HG03432 (cell line): ENCODE results near the gene TMEM259.

ENCODE experiments used
- ATAC-seq: cut with Tn5 transposase; IDR thresholded peaks from one replicate; pipeline ENCODE4 v1.9.1; 2021; ENCODE audit warnings: mild to moderate bottlenecking, moderate library complexity; ENCODE audit not compliant: unreplicated experiment

TMEM259 gene

GRCh38 chr19:1017906-1018305 is 3.0 kb downstream of the TMEM259 start:
- no peak for ATAC-seq

GRCh38 chr19:1017115-1017905 is 3.6 kb downstream of the TMEM259 start:
- ATAC-seq: no peak

GRCh38 chr19:1016647-1017114 is 4.2 kb downstream of the TMEM259 start:
- ATAC-seq: no peak

DNA sequence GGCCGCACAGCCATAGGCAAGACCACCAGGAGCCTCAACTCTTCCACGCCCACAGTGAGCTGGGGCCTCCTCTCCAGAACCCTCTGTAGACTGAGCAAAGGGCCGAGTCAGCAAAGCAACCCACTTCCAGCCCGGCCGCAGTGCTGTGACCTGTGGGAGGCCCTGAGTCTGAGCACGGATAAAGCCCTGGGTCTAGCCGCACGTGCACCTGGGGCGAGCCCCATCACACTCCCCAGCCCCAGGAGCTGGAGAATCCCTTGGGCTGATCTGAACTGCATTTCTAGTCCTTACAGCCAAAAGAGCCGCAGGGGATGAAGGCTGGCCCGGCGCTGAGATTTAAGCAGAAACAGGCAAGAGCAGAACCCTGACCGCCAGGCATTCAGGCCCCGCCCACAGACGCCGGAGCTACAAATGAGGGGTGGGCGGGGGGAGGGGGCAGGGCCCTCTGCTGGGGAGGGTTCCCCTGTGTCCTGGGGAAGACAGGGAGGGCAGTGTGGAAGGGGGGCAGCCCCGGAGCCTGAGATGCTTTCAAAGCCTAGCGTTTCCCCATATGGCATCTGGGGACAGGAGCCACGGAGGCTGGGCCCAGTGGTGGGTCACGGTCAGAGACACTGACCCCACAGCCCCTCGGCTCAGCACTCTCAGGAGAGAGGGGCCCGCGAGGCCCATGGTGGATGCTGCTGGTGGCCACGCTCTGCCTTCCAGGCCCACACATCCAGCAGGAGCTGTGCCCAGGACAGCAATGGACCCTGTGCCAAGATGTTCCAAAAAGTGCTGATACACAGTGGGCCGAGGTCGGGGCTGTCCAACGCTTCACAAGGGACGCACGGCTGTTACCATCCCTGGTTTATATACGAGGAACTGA is 4.9 kb downstream of the TMEM259 start:
- no peak for ATAC-seq

DNA sequence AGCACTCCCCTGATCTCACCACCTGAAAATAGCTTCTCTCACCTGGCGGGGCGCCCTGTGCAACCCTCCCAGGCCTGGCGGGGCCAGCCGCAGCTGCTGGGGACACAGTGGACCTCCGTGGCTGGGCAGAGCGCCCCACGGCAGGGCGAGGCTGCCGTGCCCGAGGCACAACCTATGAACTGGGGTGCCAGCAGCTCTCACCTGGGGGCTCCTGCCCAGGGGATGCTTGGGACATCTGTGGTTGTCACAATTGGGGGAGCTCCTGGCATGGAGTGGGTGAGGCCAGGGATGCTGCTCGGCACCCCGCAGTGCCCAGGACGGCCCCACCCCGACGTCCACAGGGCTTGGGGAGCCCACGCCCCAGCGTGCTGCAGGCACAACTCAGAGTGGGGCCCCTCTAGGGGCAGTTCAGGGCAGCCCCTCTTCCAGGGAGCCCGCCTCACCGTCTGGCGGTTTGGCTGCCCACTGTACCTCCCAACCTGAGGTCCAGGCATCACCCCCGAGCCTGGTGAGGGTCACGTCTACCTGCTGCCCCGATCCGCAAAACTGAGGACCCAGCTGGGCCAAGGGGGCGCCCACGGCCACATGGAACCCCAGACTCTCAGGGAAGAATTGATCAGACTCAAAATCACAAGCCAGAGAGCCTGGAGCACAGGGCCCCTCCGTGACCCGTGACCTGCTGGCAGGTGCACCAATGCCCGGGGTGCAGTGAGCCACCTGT is 5.7 kb downstream of the TMEM259 start:
- ATAC-seq: no peak

- no peak for ATAC-seq
Measured at GRCh38 chr19:1014161-1015060, 6.5 kb downstream of the TMEM259 start.

- ATAC-seq: no peak
Measured at GRCh38 chr19:1013218-1013617, 7.7 kb downstream of the TMEM259 start.

DNA sequence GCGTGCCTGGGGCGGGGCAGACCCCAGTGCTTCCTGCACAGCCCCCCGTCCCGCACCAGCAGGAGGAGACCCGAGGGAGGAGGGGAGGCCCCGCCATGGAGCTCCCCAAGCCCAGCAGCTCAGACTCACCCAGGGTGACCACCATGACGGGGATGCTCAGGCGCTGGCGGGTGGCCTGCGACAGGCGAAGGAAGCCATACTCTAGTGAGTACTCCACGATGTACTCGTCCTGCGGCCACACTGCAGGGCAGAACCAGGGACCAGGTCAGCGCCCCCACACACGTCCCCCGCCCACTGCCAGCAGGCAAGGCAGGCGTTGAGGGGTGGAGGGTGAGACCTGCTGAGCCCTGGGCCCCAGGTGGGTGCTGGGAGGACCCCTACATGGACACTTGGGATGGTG is 8.6 kb downstream of the TMEM259 start:
- ATAC-seq: no peak

DNA sequence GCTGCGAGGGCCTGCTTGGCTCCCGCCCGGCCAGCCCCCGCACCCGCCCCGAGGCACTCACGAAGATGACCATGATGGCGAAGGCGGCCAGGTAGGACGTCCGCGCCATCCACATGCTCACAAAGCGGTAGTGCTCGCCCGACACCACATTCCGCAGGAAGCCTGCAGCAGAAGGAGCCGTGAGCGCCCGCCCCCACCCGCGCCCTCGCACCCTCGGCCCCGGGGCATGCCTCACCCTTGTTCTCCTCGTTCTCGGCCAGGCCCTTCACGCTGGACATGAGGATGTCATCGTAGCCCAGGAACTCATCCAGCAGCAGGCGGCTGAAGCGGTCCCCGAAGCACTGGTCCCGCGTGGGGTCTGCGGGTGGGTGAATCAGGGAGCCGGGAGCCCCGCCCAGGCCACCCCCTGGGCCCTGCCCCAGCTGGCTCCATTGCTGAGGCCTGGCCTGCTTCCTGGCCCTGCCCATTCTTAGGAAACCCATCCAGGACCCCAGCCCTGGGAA is 9.0 kb downstream of the TMEM259 start:
- no peak for ATAC-seq

DNA sequence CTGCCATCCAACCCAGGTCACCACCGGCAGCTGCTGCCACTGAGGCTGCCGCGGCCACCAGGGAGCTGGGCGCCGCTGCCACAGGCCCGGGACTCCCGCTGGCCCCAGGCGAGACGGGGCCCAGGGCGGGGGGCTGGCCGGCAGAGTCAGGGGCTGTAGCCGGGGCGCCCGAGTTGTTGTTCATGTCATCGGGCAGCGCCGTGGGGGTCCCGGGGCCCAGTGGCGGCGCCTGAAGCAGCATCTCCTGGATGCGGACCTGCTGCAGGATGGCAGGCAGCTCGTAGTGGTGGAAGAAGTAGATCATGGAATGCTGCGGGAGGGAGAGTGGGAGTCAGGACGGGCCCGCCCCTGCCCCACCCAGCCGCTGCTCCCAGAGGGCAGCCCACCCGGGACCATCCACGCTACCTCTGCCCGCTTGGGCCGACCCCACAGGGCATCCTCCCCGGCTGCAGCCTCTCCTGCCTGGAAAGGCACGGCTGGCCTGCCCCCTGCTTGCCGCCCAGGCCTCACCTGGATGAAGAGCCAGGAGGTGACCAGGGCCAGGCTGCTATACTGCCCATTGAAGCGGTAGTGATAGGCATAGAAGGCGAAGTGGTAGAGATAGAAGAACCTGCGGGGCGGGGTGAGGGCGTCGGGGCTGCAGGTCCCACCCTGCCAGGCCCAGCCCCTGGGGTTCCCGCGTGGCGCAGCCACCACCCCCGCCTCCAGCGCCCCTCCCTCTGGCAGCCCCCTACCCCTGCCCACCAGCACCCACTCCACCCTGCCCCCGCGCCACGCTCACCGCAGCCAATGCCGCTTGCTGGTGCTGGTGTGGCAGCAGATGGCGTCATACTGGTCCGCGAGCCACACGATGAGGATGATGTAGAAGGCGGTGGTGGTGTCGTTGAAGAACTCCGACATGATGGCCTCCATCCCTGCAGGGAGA is 10.1 kb downstream of the TMEM259 start:
- no peak for ATAC-seq

- no peak for ATAC-seq
Measured at GRCh38 chr19:1009981-1010538, 10.9 kb downstream of the TMEM259 start.

- ATAC-seq: no peak
Measured at GRCh38 chr19:1009041-1009980, 11.6 kb downstream of the TMEM259 start.

DNA sequence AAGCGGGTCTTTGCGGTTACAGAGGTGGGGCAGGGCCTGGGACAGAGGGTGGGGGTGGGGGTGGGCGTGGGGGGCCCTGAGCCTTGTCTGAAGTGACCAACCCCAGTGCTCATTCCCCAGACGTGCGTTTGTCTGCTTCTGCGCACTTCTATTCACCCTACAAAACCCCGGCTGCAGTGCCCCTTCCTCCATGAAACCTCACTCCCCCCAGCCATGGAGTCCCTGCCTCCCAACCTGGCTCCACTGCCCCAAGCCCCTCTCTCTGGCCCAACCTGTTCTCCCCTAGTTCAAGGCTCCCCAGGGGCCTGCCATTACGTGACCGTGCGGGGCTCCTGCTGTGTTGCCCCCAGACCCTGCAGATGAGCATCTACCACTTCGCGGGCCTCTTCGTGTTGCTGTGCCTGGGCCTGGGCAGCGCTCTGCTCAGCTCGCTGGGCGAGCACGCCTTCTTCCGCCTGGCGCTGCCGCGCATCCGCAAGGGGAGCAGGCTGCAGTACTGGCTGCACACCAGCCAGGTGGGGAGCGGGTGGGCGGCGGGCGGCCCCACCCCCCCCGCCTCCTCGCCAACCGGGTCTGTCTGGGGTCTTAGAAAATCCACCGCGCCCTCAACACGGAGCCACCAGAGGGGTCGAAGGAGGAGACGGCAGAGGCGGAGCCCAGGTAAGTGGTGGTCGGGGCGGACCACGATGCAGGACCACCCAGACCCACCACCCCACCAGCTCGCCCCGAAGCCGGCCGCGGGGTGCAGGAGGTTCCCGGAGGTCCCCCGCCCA is 12.5 kb downstream of the TMEM259 start:
- ATAC-seq: no peak

DNA sequence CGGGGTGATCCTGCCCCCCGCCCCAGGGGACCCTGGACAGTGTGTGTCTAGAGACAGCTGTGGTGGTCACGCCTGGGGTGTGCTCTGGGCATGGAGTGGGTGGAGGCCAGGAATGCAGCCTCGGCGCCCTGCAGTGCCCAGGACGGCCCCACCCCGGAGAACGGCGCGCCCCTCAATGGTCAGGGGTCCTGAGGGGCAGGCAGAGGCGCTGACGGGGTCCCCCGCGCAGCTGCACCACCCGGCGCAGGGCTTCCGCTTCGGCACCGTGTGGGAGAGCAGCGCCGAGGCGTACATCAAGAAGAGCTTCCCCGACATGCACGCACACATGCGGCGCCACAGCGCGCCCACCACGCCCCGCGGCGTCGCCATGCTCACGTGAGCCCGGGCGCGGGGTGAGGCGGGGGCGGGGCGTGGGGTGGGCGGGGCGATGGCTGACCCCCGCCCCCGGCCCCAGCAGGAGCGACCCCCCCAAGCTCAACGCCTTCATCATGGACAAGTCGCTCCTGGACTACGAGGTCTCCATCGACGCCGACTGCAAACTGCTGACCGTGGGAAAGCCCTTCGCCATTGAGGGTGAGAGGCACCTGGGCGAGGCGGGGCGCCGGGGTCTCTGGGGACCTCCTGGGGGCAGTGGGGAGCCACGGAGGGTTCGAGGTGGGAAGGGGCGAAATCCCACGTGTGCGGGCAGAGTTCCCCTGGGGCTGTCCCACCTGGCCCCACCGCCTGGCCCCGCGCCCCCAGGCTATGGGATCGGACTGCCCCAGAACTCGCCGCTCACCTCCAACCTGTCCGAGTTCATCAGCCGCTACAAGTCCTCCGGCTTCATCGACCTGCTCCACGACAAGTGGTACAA is 13.3 kb downstream of the TMEM259 start:
- ATAC-seq: no peak

DNA sequence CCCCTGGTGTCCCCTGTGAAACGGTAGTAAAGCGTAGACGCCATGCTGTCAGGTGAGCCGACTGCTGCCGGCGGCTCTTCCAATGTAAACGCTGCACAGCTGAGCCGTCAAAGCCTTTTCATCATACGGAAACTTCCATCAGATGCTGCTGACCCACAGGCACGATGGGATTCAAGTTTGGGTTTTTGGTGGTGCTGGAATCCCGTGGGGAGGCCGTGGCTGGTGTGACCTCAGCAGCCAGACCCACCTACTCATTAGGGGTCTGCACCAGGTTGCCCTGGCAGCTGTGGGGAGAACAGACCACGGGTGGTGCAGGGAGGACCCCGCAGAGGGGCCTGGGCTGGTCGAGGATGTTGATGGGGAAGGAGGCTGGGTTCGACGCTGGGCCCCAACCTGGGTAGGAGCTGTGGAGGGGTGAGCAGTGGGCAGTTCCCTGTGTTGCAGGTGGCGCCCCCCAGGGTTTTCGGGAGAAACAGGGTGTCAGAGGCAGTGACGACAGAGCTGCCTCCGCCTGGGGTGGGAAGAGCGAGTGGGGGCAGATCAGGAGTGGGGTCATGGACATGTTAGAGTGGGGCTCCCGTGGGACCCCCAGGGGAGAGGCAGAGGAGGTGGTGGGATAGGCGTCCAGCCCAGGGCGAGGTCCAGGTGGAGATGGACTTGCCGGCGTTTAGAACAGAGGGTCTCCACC is 14.1 kb downstream of the TMEM259 start:
- no peak for ATAC-seq
